ENCODE results near the gene TAF7. TPM values are rescaled to one million over a fixed set of nuclear protein-coding genes. Genes with fewer than 3 reads are reported as not detected.

TAF7 gene
- total and polyA plus RNA-seq, 10 of the 15 experiments (the other 5 are each of a cell fraction or from before 2014, with no cell fraction given), result 42.0 to 88.8 (median 69.2) TPM

- Histone ChIP-seq H3K4me3 (no peak overlapping the region), H3K4me1 (ENCODE audit: control insufficient read depth, insufficient read depth, low read length) (no peaks in the 10 kb centered on the region), H3K79me2 (ENCODE audit: control insufficient read depth, insufficient read depth, low read length) (no peaks in the 10 kb centered on the region), H4K20me1 (ENCODE audit: control insufficient read depth, insufficient read depth) (no peaks in the 10 kb centered on the region), H3K27me3 (replicated peaks in 1 of 2; ENCODE audit: control insufficient read depth in 2 of 2, insufficient read depth in 2 of 2, low read length in 1 of 2) (no peaks in the 10 kb centered on the region), H3K9ac (ENCODE audit: control insufficient read depth, insufficient read depth, low read length) (no peak overlapping the region), H3K36me3 (ENCODE audit: control insufficient read depth in 2 of 2, insufficient read depth in 2 of 2, low read length in 1 of 2) (no peaks in the 10 kb centered on the region), H3K4me2 (ENCODE audit: control insufficient read depth, insufficient read depth) (no peak overlapping the region), H3K9me3 (replicated peaks; ENCODE audit: control insufficient read depth, insufficient read depth, low read length) (peaks cover 2% of the 10 kb centered on the region; the same call in 2 of the 3 replicates), H3K27ac (ENCODE audit: control insufficient read depth, insufficient read depth) (no peak overlapping the region), H2AFZ (ENCODE audit: control insufficient read depth, low read depth, low read length) (no peak overlapping the region)
- in situ Hi-C loops (cut with MboI) (no loop called here), intact Hi-C loops (cut with micrococcal nuclease; ENCODE audit: unreplicated experiment) (no loop called here)
- DNase-seq (ENCODE audit: low read depth, low spot score) (no peak), ATAC-seq (no peak), FAIRE-seq (no peak)
- ChIA-PET SMC1A (ENCODE audit: uncharacterized antibody, unreplicated experiment) (no interaction called here), RAD21 (ENCODE audit: unreplicated experiment) (no interaction called here), CTCF (interaction anchor here (0.7 to 1.6 kb wide), 2 partner anchors 22 to 205 kb away, joined by 3 to 5 read pairs; partner anchors contain the start of gene TAF7), POLR2A (interaction anchor here (0.5 kb wide), 1 partner anchor 619 kb away, joined by 4 read pairs; no protein-coding TSS in a partner anchor)
- WGBS (ENCODE audit: insufficient coverage, insufficient replicate concordance, low lambda C conversion rate, missing lambda C conversion rate), result 0% methylated on average over 1 of the region's 1 CpG
- BruUV-seq (replicated peaks), result no TSS peak
- no peak for TF ChIP-seq FOXK2 (IDR thresholded peaks at IDR 0.05)
- no peak for TF ChIP-seq POLR2A (IDR thresholded peaks at IDR 0.05; ENCODE audit: low read depth, low read length)
- no peak for TF ChIP-seq SKIL (IDR thresholded peaks at IDR 0.05; ENCODE audit: low read depth, poor library complexity, severe bottlenecking)
- TF ChIP-seq IKZF2 (IDR thresholded peaks at IDR 0.05), result no peak
- TF ChIP-seq PML (IDR thresholded peaks at IDR 0.05; ENCODE audit: low read length), result no peak
- no peak for TF ChIP-seq SMAD5 (IDR thresholded peaks at IDR 0.05; ENCODE audit: low read depth)
- TF ChIP-seq STAT1 (conservative IDR thresholded peaks at IDR 0.05), result no peak
- no peak for TF ChIP-seq ZNF24 (IDR thresholded peaks at IDR 0.05)
- TF ChIP-seq, protein P1, sequence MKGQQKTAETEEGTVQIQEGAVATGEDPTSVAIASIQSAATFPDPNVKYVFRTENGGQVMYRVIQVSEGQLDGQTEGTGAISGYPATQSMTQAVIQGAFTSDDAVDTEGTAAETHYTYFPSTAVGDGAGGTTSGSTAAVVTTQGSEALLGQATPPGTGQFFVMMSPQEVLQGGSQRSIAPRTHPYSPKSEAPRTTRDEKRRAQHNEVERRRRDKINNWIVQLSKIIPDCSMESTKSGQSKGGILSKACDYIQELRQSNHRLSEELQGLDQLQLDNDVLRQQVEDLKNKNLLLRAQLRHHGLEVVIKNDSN (IDR thresholded peaks at IDR 0.05; ENCODE audit: borderline replicate concordance, extremely low read length, insufficient read depth, low read depth, low read length), result no peak
- no peak for TF ChIP-seq CHD2 (IDR thresholded peaks at IDR 0.05; ENCODE audit: borderline replicate concordance, low read depth, low read length)
- TF ChIP-seq EED (IDR thresholded peaks at IDR 0.05; ENCODE audit: low read depth), result no peak
- TF ChIP-seq CREM (IDR thresholded peaks at IDR 0.05; ENCODE audit: low read depth), result no peak
- TF ChIP-seq MTA3 (IDR thresholded peaks at IDR 0.05; ENCODE audit: borderline replicate concordance, low read length), result no peak
- TF ChIP-seq PRDM15 (CRISPR knock-in tag; IDR thresholded peaks at IDR 0.05), result no peak
Observed at GRCh38 chr5:141342773-141343172, 22.2 kb upstream of the TAF7 start.
